AG09319 (cell line): ENCODE data around the gene PIP4K2A.
A peak's percentile ranks its signal among the peaks of the same experiment; 100 is the strongest.

Experiments
- DNase-seq: peaks from one replicate; pipeline ENCODE4 v3.0.0-alpha.2; 2010; ENCODE audit warnings: low read depth; ENCODE audit errors: extremely low read depth
- CTCF ChIP-seq: IDR thresholded peaks from 2 replicates; pipeline ENCODE4 v1.5.1; 2011; ENCODE audit warnings: low read depth, mild to moderate bottlenecking, inconsistent platforms, low read length, moderate library complexity

PIP4K2A gene

DNA sequence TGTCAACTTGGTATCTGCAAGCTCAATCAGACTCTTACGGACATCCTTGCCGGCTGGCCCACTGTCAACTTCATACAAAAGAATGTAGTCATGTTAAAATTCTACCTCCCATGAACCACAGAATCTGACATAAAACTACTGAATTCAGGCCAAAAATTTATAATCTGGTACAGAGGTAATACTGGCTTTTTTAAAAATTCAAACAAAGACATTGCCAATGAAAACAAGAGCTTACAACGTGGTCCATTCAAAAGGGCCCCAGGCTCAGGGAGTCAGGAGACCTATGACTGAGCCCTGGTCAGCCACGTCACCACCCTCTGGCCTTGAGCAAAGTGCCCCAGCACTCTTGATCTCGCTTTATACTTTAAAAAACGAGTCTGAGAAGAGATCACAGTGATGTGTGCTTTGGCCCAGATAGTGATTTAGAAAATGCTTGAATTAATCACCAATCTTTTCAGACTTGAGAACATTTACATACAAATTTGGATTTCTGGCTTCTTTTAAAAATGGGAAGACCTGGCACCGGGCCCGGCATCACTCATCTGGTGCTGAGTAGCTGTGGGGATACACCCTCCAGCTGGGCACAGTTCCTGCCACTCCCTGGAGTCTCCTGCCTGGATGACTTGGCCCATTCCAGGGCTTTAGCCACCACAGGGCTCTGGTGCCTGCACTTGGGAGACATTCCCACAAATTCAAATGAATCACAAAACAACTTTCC, 94.1 kb downstream of the PIP4K2A start:
- peak; percentile 82 for DNase-seq
- no peak for TF ChIP-seq CTCF

- no peak for TF ChIP-seq CTCF
- DNase-seq, result no peak
Measured at GRCh38 chr10:22619101-22619500, 95.3 kb downstream of the PIP4K2A start.

DNA sequence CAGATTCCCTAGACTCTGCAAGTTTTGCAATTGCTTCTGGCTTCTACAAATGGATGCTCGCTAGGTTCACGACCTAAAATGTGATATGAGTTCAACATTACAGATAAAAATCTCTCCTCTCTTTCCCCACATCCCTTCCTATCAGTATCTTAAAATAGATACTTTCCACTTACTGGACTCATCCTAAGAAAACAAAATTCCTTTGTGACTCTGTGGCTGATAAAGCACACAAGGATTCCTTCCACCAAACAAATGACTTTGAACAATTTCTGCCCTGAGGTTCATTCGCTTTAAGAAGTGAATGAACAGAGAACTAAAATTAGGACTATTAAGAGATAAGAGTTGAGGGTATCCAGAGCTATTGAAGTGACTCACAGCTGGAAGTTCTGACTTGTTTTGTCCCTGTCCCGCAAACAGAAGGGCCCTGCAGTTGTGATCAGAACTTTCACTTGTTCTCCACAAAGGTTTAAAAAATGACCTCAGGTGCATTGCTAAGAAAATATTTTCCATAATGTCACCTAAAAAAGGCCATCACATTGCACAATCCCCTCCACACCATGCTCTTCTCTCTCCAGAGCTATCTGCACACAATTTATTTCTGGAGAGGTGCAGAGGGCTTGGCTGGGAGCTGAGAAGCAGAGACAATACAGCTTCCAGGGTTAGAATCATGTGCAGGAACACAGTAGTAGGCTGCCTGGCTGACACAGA, 96.1 kb downstream of the PIP4K2A start:
- no peak for TF ChIP-seq CTCF
- DNase-seq, result no peak

- DNase-seq, result no peak
- no peak for TF ChIP-seq CTCF
Measured at GRCh38 chr10:22617516-22617915, 96.9 kb downstream of the PIP4K2A start.

GRCh38 chr10:22617051-22617450, 97.3 kb downstream of the PIP4K2A start:
- no peak for DNase-seq
- no peak for TF ChIP-seq CTCF

GRCh38 chr10:22615819-22616499, 98.4 kb downstream of the PIP4K2A start:
- DNase-seq, result no peak
- TF ChIP-seq CTCF, result no peak

GRCh38 chr10:22615101-22615500, 99.3 kb downstream of the PIP4K2A start:
- no peak for TF ChIP-seq CTCF
- no peak for DNase-seq
